BE2C (cell line): ENCODE measurements around the gene KSR1.

Experiments used
- DNase-seq: peaks from one replicate; pipeline ENCODE4 v3.0.0-alpha.2; 2020
- H3K27me3 ChIP-seq: fragments of 250-450 bp; sonication (Bioruptor Pico); 2 replicates; pipeline ENCODE4 v1.5.1; 2020; ENCODE audit warnings: mild to moderate bottlenecking
- H3K36me3 ChIP-seq: fragments of 250-450 bp; sonication (Bioruptor Pico); 2 replicates; pipeline ENCODE4 v1.5.1; 2020; ENCODE audit warnings: mild to moderate bottlenecking
- H3K4me1 ChIP-seq: fragments of 250-450 bp; sonication (Bioruptor Pico); 2 replicates; pipeline ENCODE4 v1.5.1; 2020
- H3K4me3 ChIP-seq: 2 replicates; pipeline ENCODE4 v1.5.1; 2011; ENCODE audit warnings: low read depth, low read length
- H3K9me3 ChIP-seq: fragments of 250-450 bp; sonication (Bioruptor Pico); 2 replicates; pipeline ENCODE4 v1.5.1; 2020
- CTCF ChIP-seq: IDR thresholded peaks from 2 replicates; pipeline ENCODE4 v1.5.1; 2012; ENCODE audit warnings: mild to moderate bottlenecking, low read depth, low read length

The KSR1 gene

GRCh38 chr17:27514595-27515413 lies 58.6 kb downstream of the KSR1 start:
- H3K27me3 ChIP-seq = no peaks in the 10 kb centered on the region
- H3K9me3 ChIP-seq = no peaks in the 10 kb centered on the region
- DNase-seq = no peak
- no peak overlapping the region for H3K4me3 ChIP-seq
- no peaks in the 10 kb centered on the region for H3K36me3 ChIP-seq
- no peaks in the 10 kb centered on the region for H3K4me1 ChIP-seq
- TF ChIP-seq CTCF = no peak

GRCh38 chr17:27518048-27518447 lies 61.8 kb downstream of the KSR1 start:
- no peak overlapping the region for H3K4me3 ChIP-seq
- H3K27me3 ChIP-seq = no peaks in the 10 kb centered on the region
- H3K9me3 ChIP-seq = no peaks in the 10 kb centered on the region
- no peaks in the 10 kb centered on the region for H3K36me3 ChIP-seq
- TF ChIP-seq CTCF = no peak
- no peak for DNase-seq
- H3K4me1 ChIP-seq = no peaks in the 10 kb centered on the region

- no peaks in the 10 kb centered on the region for H3K4me1 ChIP-seq
- TF ChIP-seq CTCF = no peak
- no peaks in the 10 kb centered on the region for H3K27me3 ChIP-seq
- H3K36me3 ChIP-seq = no peaks in the 10 kb centered on the region
- no peaks in the 10 kb centered on the region for H3K9me3 ChIP-seq
- DNase-seq = no peak
- no peak overlapping the region for H3K4me3 ChIP-seq
Measured at GRCh38 chr17:27518545-27519521, 62.6 kb downstream of the KSR1 start.

GRCh38 chr17:27519550-27519949 lies 63.3 kb downstream of the KSR1 start:
- H3K27me3 ChIP-seq = no peaks in the 10 kb centered on the region
- no peaks in the 10 kb centered on the region for H3K4me1 ChIP-seq
- no peak for DNase-seq
- TF ChIP-seq CTCF = no peak
- no peaks in the 10 kb centered on the region for H3K36me3 ChIP-seq
- no peak overlapping the region for H3K4me3 ChIP-seq
- H3K9me3 ChIP-seq = no peaks in the 10 kb centered on the region

GRCh38 chr17:27520491-27521185 lies 64.4 kb downstream of the KSR1 start:
- Histone ChIP-seq H3K9me3 (no peaks in the 10 kb centered on the region), H3K27me3 (no peaks in the 10 kb centered on the region), H3K36me3 (no peaks in the 10 kb centered on the region), H3K4me1 (no peaks in the 10 kb centered on the region), H3K4me3 (no peak overlapping the region)
- DNase-seq = no peak
- TF ChIP-seq CTCF = no peak
